ENCODE results near the gene CNOT2.

Gene CNOT2
- long read RNA-seq, transcript CNOT2-225 (17 exons, 3,031 nt) = minor isoform, 10 of 616 reads
- long read RNA-seq, transcript CNOT2-201 (16 exons, 3,282 nt) = major isoform, 392 of 616 reads
- long read RNA-seq, partial matches to known transcripts = 38 of 616 reads
- long read RNA-seq, other reads (novel, unspliced or antisense) = 171 of 616 reads

- Histone ChIP-seq H3K27ac (replicated peaks) (peak within 1 kb of the TSS; percentile 99), H3K4me3 (replicated peaks; ENCODE audit: insufficient read depth, low read length) (peak within 1 kb of the TSS; percentile 88), H3K27me3 (ENCODE audit: insufficient read depth, poor library complexity, severe bottlenecking) (no peaks in the 10 kb centered on the region)
- peak; percentile 87 to 91 for DNase-seq (ENCODE audit: low read depth in 1 of 2, low spot score in 1 of 2)
- TF ChIP-seq REST (IDR thresholded peaks at IDR 0.05; ENCODE audit: insufficient replicate concordance, low read depth) = peak; percentile 38
- peak; percentile 84 for TF ChIP-seq POLR2AphosphoS5 (IDR thresholded peaks at IDR 0.05; ENCODE audit: low read depth)
- no peak for TF ChIP-seq CTCF (IDR thresholded peaks at IDR 0.05; ENCODE audit: insufficient read depth, low read length)
- TF ChIP-seq SPI1 (IDR thresholded peaks at IDR 0.05; ENCODE audit: borderline replicate concordance, low read depth) = peak; percentile 71; the same call in 1 of the 2 replicates
- no peak for TF ChIP-seq GABPA (IDR thresholded peaks at IDR 0.05; ENCODE audit: low read depth)
Observed at GRCh38 chr12:70242695-70243509, at the start of gene CNOT2. Gene CNOT2, plus strand, starts transcription at chr12:70243433. Its CDS starts 34,794 bp downstream, at chr12:70278227.

- H3K4me3 ChIP-seq (replicated peaks; ENCODE audit: insufficient read depth, low read length) = no peak overlapping the region
- no peaks in the 10 kb centered on the region for H3K27me3 ChIP-seq (ENCODE audit: insufficient read depth, poor library complexity, severe bottlenecking)
- H3K27ac ChIP-seq (replicated peaks) = no peak overlapping the region
- DNase-seq (ENCODE audit: low read depth in 1 of 2, low spot score in 1 of 2) = no peak
- TF ChIP-seq SPI1 (IDR thresholded peaks at IDR 0.05; ENCODE audit: borderline replicate concordance, low read depth) (no peak), POLR2AphosphoS5 (IDR thresholded peaks at IDR 0.05; ENCODE audit: low read depth) (no peak), REST (IDR thresholded peaks at IDR 0.05; ENCODE audit: insufficient replicate concordance, low read depth) (no peak), CTCF (IDR thresholded peaks at IDR 0.05; ENCODE audit: insufficient read depth, low read length) (no peak), GABPA (IDR thresholded peaks at IDR 0.05; ENCODE audit: low read depth) (no peak)
Observed at GRCh38 chr12:70194076-70194475, 49.2 kb upstream of the CNOT2 start.

GRCh38 chr12:70196811-70197281 is 46.4 kb upstream of the CNOT2 start:
- TF ChIP-seq REST (IDR thresholded peaks at IDR 0.05; ENCODE audit: insufficient replicate concordance, low read depth) = no peak
- TF ChIP-seq SPI1 (IDR thresholded peaks at IDR 0.05; ENCODE audit: borderline replicate concordance, low read depth) = no peak
- TF ChIP-seq POLR2AphosphoS5 (IDR thresholded peaks at IDR 0.05; ENCODE audit: low read depth) = no peak
- TF ChIP-seq CTCF (IDR thresholded peaks at IDR 0.05; ENCODE audit: insufficient read depth, low read length) = no peak
- TF ChIP-seq GABPA (IDR thresholded peaks at IDR 0.05; ENCODE audit: low read depth) = no peak
- no peak overlapping the region for H3K4me3 ChIP-seq (replicated peaks; ENCODE audit: insufficient read depth, low read length)
- H3K27ac ChIP-seq (replicated peaks) = no peak overlapping the region
- no peaks in the 10 kb centered on the region for H3K27me3 ChIP-seq (ENCODE audit: insufficient read depth, poor library complexity, severe bottlenecking)
- no peak for DNase-seq (ENCODE audit: low read depth in 1 of 2, low spot score in 1 of 2)

Measured in HL-60 (cell line).